Loucy (cell line): ENCODE results near the gene ROM1.

Experiments
- H2AFZ ChIP-seq: fragments of 200-600 bp; sonication (generic); 2 replicates; pipeline ENCODE4 v1.6.0; 2016; ENCODE audit warnings: antibody characterized with exemption, mild to moderate bottlenecking, low read length, moderate library complexity
- H3F3A ChIP-seq: fragments of 200-600 bp; 2 replicates; pipeline ENCODE4 v1.6.0; 2016; ENCODE audit warnings: antibody characterized with exemption, low read depth, mild to moderate bottlenecking
- H3K27me3 ChIP-seq: fragments of 200-600 bp; sonication (generic); 2 replicates; pipeline ENCODE4 v1.6.1; 2014; ENCODE audit warnings: low read length, mild to moderate bottlenecking; ENCODE audit not compliant: insufficient read depth, poor library complexity, severe bottlenecking
- H3K36me3 ChIP-seq: fragments of 200-600 bp; sonication (generic); 2 replicates; pipeline ENCODE4 v1.6.1; 2016; ENCODE audit warnings: low read length; ENCODE audit not compliant: insufficient read depth
- H3K4me1 ChIP-seq: fragments of 200-600 bp; sonication (generic); 2 replicates; pipeline ENCODE4 v1.5.1; 2014; ENCODE audit warnings: low read length, mild to moderate bottlenecking; ENCODE audit not compliant: insufficient read depth, poor library complexity, severe bottlenecking
- H3K4me2 ChIP-seq: fragments of 200-600 bp; sonication (generic); 2 replicates; pipeline ENCODE4 v1.6.0; 2014; ENCODE audit warnings: antibody characterized with exemption, low read length, low read depth, mild to moderate bottlenecking; ENCODE audit not compliant: poor library complexity, severe bottlenecking
- H3K4me3 ChIP-seq: fragments of 200-600 bp; sonication (generic); 2 replicates; pipeline ENCODE4 v1.5.1; 2014; ENCODE audit warnings: low read length, mild to moderate bottlenecking, mixed read lengths; ENCODE audit not compliant: poor library complexity, severe bottlenecking
- H3K79me2 ChIP-seq: fragments of 200-600 bp; sonication (generic); 2 replicates; pipeline ENCODE4 v1.6.1; 2014; ENCODE audit warnings: low read length; ENCODE audit not compliant: insufficient read depth
- H3K9ac ChIP-seq: fragments of 200-600 bp; sonication (generic); 2 replicates; pipeline ENCODE4 v1.6.0; 2014; ENCODE audit warnings: mild to moderate bottlenecking, low read depth, low read length, moderate library complexity; ENCODE audit not compliant: poor library complexity, severe bottlenecking
- H3K9me2 ChIP-seq: fragments of 200-600 bp; sonication (generic); replicated peaks from 2 replicates; pipeline ENCODE4 v1.6.1; 2016; ENCODE audit warnings: low read depth, low read length, mixed read lengths
- H3K9me3 ChIP-seq: fragments of 200-600 bp; sonication (generic); 2 replicates; pipeline ENCODE4 v1.6.1; 2014; ENCODE audit warnings: mild to moderate bottlenecking, antibody characterized with exemption, low read length, low read depth; ENCODE audit not compliant: insufficient read depth
- H4K20me1 ChIP-seq: fragments of 200-600 bp; sonication (generic); 2 replicates; pipeline ENCODE4 v1.6.0; 2014; ENCODE audit warnings: antibody characterized with exemption, low read length, mild to moderate bottlenecking; ENCODE audit not compliant: insufficient read depth, poor library complexity, severe bottlenecking
- EZH2phosphoT487 ChIP-seq: fragments of 200-600 bp; IDR thresholded peaks from 2 replicates; pipeline ENCODE4 v1.6.1; 2018; ENCODE audit warnings: antibody characterized with exemption, mild to moderate bottlenecking, moderate library complexity, borderline replicate concordance
- TF ChIP-seq, protein P1 (sequence below): fragments of 200-600 bp; sonication (generic); conservative IDR thresholded peaks from 2 replicates; pipeline ENCODE4 v1.5.1; 2014; ENCODE audit warnings: mild to moderate bottlenecking, antibody characterized with exemption, low read length

Gene ROM1

DNA sequence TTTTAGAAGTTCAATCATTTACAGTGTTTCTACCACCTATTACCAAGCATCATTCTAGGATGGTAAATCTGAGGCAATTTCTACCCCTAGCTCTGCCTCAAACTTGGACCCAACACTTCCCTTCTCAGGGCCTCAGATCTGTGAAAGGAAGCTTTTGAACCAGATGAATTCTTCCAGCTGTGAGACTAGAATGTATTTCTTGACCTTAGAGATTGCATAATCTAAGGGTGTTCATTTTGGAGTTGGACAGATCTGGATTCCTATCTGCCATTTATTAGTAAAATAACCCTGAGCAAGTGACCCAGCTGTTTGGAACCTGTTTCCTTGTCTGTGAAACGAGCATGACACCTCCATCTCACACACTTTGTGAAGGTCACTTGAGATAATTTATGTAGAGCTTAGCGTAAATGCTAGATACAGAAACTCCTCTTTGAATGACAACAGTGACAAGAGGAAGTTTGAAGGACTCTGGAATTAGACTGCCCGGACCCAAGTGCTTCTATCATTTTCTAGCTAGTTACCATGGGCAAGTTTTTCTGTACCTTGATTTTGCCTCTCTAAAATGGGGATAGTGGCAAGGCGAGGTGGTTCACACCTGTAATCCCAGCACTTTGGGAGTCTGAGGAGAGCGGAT is 43.9 kb downstream of the ROM1 start:
- no peak for TF ChIP-seq EZH2phosphoT487
- TF ChIP-seq, protein P1, sequence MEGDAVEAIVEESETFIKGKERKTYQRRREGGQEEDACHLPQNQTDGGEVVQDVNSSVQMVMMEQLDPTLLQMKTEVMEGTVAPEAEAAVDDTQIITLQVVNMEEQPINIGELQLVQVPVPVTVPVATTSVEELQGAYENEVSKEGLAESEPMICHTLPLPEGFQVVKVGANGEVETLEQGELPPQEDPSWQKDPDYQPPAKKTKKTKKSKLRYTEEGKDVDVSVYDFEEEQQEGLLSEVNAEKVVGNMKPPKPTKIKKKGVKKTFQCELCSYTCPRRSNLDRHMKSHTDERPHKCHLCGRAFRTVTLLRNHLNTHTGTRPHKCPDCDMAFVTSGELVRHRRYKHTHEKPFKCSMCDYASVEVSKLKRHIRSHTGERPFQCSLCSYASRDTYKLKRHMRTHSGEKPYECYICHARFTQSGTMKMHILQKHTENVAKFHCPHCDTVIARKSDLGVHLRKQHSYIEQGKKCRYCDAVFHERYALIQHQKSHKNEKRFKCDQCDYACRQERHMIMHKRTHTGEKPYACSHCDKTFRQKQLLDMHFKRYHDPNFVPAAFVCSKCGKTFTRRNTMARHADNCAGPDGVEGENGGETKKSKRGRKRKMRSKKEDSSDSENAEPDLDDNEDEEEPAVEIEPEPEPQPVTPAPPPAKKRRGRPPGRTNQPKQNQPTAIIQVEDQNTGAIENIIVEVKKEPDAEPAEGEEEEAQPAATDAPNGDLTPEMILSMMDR, result no peak
- Histone ChIP-seq H3F3A (0 out of 2 replicates have a peak, but pooled peaks cover 3% of the 10 kb centered on the region), H4K20me1 (no peaks in the 10 kb centered on the region), H3K4me2 (no peak overlapping the region), H3K9me2 (no peaks in the 10 kb centered on the region), H3K27me3 (no peaks in the 10 kb centered on the region), H3K9me3 (no peaks in the 10 kb centered on the region), H3K79me2 (peaks cover 12% of the 10 kb centered on the region), H3K36me3 (no peaks in the 10 kb centered on the region), H3K4me1 (peaks cover 7% of the 10 kb centered on the region), H3K9ac (no peak overlapping the region), H3K4me3 (no peak overlapping the region), H2AFZ (no peak overlapping the region)

DNA sequence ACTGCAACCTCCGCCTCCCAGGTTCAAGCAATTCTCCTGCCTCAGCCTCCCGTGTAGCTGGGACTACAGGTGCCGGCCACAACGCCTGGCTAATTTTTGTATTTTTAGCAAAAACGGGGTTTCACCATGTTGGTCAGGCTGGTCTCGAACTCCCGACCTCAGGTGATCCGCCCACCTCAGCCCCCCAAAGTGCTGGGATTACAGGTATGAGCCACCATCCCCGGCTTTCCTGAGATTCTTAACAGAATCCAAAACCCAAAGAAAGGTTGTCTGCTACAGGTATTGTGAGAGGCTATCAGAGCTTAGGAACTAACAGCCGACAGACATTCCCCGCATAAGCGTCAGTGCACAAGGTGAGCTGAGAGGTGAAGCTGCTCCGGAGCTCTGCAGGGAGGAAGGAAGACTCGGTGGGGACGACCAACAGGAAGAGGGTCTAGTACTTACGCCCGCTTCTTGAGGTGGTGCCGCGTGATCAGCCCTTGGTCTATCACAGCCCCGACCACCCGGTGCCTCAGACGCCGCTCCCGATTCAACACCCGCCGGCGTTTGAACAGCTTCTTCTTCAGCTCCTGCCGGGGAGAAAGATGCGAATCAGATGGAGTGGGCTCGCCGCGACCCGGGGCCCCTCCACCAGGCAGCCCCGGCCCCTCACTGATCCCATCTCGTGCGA is 51.5 kb downstream of the ROM1 start:
- H3F3A ChIP-seq, result 0 out of 2 replicates have a peak, but pooled peaks cover 9% of the 10 kb centered on the region
- peak overlapping the region; percentile 98 for H3K4me3 ChIP-seq
- H3K36me3 ChIP-seq, result peaks cover 5% of the 10 kb centered on the region; the same call in 1 of the 2 replicates
- peaks cover 52% of the 10 kb centered on the region for H3K79me2 ChIP-seq
- peaks cover 20% of the 10 kb centered on the region for H4K20me1 ChIP-seq
- H3K9ac ChIP-seq, result peak overlapping the region; percentile 89
- TF ChIP-seq EZH2phosphoT487, result no peak
- TF ChIP-seq, protein P1, result no peak
- H3K9me2 ChIP-seq, result no peaks in the 10 kb centered on the region
- H3K4me1 ChIP-seq, result peaks cover 28% of the 10 kb centered on the region
- peak overlapping the region; percentile 95 for H2AFZ ChIP-seq
- H3K27me3 ChIP-seq, result no peaks in the 10 kb centered on the region
- H3K9me3 ChIP-seq, result no peaks in the 10 kb centered on the region
- peak overlapping the region; percentile 79 for H3K4me2 ChIP-seq
